PFSK-1 (cell line): Measurements from ENCODE around the gene TESMIN.

Experiments used
- POLR2AphosphoS5 ChIP-seq: IDR thresholded peaks from 2 replicates; pipeline ENCODE4 v1.6.1; 2012; ENCODE audit warnings: low read depth, mild to moderate bottlenecking, control low read depth, low read length, moderate library complexity
- SIN3A ChIP-seq: IDR thresholded peaks from 2 replicates; pipeline ENCODE4 v1.6.1; 2012; ENCODE audit warnings: mild to moderate bottlenecking, low read length, moderate library complexity, borderline replicate concordance; ENCODE audit not compliant: insufficient read depth
- TAF1 ChIP-seq: IDR thresholded peaks from 2 replicates; pipeline ENCODE4 v1.6.1; 2012; ENCODE audit warnings: low read length, control low read depth, borderline replicate concordance; ENCODE audit not compliant: insufficient read depth

DNA sequence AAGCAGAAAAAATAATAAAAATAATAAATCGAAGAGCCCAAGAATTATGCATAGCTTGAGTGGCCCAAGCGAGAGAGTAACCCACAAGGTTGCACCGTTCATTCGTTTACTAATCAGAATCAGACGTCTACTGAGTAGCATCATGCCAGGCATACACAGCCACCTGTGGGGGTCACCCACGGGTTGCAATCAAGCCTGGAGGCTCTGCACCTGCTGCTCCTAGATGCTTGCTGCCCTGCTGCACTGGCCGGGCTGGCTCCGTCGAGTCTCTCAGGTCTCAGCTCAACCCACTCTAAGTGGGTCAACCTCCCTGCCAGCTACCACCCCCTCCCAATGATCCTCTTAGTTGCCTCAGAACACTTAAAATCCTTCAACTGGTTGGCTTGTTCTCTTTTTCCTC is 2.0 kb upstream of the TESMIN start:
- TF ChIP-seq POLR2AphosphoS5 (0 out of 2 replicates have a peak, but pooled peaks have one; percentile 43), SIN3A (no peak), TAF1 (no peak)
